ENCODE measurements around the gene GNAI3.

DNA sequence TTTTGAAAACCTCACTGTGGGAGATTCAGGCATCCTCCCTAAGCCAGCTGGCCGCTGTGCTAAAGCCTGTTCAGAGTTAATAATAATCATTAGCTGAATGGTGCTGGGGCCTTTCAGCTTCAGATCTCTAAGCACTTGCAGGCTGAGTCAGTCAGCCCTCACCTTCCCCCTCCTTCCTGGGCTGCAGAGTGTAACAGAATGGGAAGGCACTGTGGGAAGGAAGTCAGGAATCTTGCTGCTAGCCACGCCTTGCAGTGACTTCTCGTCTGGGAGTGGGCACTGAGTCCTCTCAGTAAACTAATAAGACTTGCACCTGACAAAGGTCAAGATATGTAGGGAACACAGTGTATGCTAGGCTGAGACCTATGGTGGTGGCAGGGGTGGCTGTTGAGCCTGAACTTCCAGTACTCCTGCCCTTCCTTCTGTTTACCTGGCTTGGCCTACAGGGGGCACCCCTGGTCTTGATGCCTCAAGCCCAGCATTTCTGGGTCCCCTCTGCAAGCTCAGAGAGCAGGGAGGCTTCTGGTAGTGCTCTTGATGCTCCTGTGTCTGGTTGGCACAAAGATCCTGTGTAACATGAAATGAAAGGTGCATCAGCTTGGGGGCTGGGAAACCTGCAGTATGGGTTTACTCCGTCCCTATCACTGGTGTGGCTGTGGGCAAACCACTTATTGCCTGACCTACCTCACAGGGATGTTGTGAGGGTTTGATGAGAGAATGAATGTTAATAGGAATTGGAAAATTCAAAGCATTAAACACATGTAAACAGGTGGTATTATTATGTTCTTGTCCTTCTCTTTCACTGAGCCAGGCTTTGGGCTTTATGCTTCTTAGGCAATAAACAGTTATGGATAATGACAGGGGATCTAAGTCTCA, 48.5 kb upstream of the GNAI3 start:
- TF ChIP-seq, protein P1, sequence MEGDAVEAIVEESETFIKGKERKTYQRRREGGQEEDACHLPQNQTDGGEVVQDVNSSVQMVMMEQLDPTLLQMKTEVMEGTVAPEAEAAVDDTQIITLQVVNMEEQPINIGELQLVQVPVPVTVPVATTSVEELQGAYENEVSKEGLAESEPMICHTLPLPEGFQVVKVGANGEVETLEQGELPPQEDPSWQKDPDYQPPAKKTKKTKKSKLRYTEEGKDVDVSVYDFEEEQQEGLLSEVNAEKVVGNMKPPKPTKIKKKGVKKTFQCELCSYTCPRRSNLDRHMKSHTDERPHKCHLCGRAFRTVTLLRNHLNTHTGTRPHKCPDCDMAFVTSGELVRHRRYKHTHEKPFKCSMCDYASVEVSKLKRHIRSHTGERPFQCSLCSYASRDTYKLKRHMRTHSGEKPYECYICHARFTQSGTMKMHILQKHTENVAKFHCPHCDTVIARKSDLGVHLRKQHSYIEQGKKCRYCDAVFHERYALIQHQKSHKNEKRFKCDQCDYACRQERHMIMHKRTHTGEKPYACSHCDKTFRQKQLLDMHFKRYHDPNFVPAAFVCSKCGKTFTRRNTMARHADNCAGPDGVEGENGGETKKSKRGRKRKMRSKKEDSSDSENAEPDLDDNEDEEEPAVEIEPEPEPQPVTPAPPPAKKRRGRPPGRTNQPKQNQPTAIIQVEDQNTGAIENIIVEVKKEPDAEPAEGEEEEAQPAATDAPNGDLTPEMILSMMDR (IDR thresholded peaks at IDR 0.05), result no peak
- TF ChIP-seq POLR2AphosphoS5 (IDR thresholded peaks at IDR 0.05; ENCODE audit: insufficient read depth in 1 of 2, low read depth in 1 of 2) (peak in 1 of 2 donors; percentile 15), POLR2A (IDR thresholded peaks at IDR 0.05) (no peak)

All from vagina (tissue), 2 donors.